ENCODE results near the gene NIN.

- no peak for TF ChIP-seq POLR2AphosphoS5 (IDR thresholded peaks at IDR 0.05; ENCODE audit: low read depth, low read length)
- TF ChIP-seq, protein P1, sequence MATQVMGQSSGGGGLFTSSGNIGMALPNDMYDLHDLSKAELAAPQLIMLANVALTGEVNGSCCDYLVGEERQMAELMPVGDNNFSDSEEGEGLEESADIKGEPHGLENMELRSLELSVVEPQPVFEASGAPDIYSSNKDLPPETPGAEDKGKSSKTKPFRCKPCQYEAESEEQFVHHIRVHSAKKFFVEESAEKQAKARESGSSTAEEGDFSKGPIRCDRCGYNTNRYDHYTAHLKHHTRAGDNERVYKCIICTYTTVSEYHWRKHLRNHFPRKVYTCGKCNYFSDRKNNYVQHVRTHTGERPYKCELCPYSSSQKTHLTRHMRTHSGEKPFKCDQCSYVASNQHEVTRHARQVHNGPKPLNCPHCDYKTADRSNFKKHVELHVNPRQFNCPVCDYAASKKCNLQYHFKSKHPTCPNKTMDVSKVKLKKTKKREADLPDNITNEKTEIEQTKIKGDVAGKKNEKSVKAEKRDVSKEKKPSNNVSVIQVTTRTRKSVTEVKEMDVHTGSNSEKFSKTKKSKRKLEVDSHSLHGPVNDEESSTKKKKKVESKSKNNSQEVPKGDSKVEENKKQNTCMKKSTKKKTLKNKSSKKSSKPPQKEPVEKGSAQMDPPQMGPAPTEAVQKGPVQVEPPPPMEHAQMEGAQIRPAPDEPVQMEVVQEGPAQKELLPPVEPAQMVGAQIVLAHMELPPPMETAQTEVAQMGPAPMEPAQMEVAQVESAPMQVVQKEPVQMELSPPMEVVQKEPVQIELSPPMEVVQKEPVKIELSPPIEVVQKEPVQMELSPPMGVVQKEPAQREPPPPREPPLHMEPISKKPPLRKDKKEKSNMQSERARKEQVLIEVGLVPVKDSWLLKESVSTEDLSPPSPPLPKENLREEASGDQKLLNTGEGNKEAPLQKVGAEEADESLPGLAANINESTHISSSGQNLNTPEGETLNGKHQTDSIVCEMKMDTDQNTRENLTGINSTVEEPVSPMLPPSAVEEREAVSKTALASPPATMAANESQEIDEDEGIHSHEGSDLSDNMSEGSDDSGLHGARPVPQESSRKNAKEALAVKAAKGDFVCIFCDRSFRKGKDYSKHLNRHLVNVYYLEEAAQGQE (IDR thresholded peaks at IDR 0.05; ENCODE audit: insufficient read depth in 1 of 2, low read depth in 2 of 2, low read length in 2 of 2) = no peak
- TF ChIP-seq SIN3A (IDR thresholded peaks at IDR 0.05; ENCODE audit: borderline replicate concordance, insufficient read depth, low read length) = no peak
- no peak for TF ChIP-seq TAF1 (IDR thresholded peaks at IDR 0.05; ENCODE audit: borderline replicate concordance, insufficient read depth, low read length)
These were observed 39.8 kb downstream of the NIN start for GRCh38 chr14:50791201-50791600.

All from PFSK-1 (cell line).